Uterus (tissue), 4 donors: ENCODE results near the gene WWOX. TPM values are rescaled to one million over a fixed set of nuclear protein-coding genes. Genes with fewer than 3 reads are reported as not detected.

Experiments used
- DNase-seq, 2 donors: peaks; one replicate each; pipeline ENCODE4 v3.0.0-alpha.2; 2019 to 2020
- H3K27ac ChIP-seq, 2 donors: fragments of 200-600 bp; sonication (generic); 1 replicate in 1 of 2; 2 replicates in 1 of 2; pipeline ENCODE4 v1.5.1; 2016 to 2018
- H3K27me3 ChIP-seq, 2 donors: fragments of 200-600 bp; sonication (generic); one replicate each; pipeline ENCODE4 v1.5.1; 2018 to 2019; ENCODE audit warnings: control low read depth in 1 of 2
- H3K36me3 ChIP-seq, 2 donors: fragments of 200-600 bp; sonication (generic); one replicate each; pipeline ENCODE4 v1.5.1; 2019; ENCODE audit warnings: control low read depth in 1 of 2
- H3K4me1 ChIP-seq, 2 donors: fragments of 200-600 bp; sonication (generic); one replicate each; pipeline ENCODE4 v1.5.1; 2018 to 2019; ENCODE audit warnings: control low read depth in 1 of 2
- H3K4me3 ChIP-seq, 2 donors: fragments of 200-600 bp; sonication (generic); 1 replicate in 1 of 2; 2 replicates in 1 of 2; pipeline ENCODE4 v1.5.1; 2018 to 2019; ENCODE audit warnings: mild to moderate bottlenecking in 1 of 2
- H3K9me3 ChIP-seq, 2 donors: fragments of 200-600 bp; sonication (generic); one replicate each; pipeline ENCODE4 v1.5.1; 2019; ENCODE audit warnings: control low read depth in 1 of 2
- CTCF ChIP-seq, 4 experiments: fragments of 200-600 bp in 2 of 4; fragments of 450-650 bp in 2 of 4; sonication (generic) in 2 of 4; IDR thresholded peaks; one replicate each; pipeline ENCODE4 v1.5.1; 2016 to 2019; ENCODE audit warnings: antibody characterized with exemption in 4 of 4, mild to moderate bottlenecking in 2 of 4, moderate library complexity in 1 of 4
- POLR2A ChIP-seq, 2 donors: fragments of 450-650 bp; IDR thresholded peaks; one replicate each; pipeline ENCODE4 v1.6.1; 2016; ENCODE audit warnings: antibody characterized with exemption in 2 of 2, mild to moderate bottlenecking in 1 of 2, moderate library complexity in 1 of 2
- intact Hi-C: fragments of 100-400 bp; cut with DNase I; formaldehyde crosslinking; loops from one replicate; pipeline ENCODE4 v1.15.1; 2023; ENCODE audit warnings: low total_unique reads
- total RNA-seq, 4 donors: library from RNA; depleted of rRNA in 3 of 4; stranded (reverse); fragments of >200 nt in 3 of 4; gene quantifications; one replicate each; pipeline versions ENCODE4 v1.1.0 to v1.2.4, GENCODE V29; 2014 to 2023
- donor health status: DM: yes; HTN: yes; CAD: no.

Gene WWOX
- total RNA-seq, 4 donors from 2014 or later, result 34.1 to 99.9 (median 55.8) TPM

DNA sequence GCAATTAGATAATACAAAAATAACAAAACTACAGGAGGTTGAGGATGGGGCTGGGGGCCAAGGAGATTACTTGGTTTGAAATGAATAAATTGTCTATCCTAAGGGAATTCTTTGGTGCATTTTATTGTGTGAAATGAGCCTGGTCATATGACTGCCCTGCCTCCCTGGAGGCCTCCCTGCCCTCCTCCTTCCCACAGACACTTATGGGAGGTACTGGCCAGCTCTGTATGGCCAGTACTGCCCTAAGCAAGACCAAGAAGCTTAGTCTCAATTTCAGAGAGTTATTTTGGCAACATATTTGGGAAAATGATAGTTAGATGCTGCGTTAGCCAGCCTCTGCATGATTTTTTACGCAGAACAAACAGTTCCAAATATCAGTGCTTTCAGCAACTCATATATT, 511.9 kb downstream of the WWOX start:
- H3K27ac ChIP-seq, result no peak overlapping the region
- no peaks in the 10 kb centered on the region for H3K36me3 ChIP-seq
- TF ChIP-seq CTCF (IDR thresholded peaks at IDR 0.05), result no peak
- no peak for TF ChIP-seq POLR2A (IDR thresholded peaks at IDR 0.05)
- no peaks in the 10 kb centered on the region for H3K27me3 ChIP-seq
- no peak overlapping the region for H3K4me3 ChIP-seq
- no peaks in the 10 kb centered on the region for H3K9me3 ChIP-seq
- intact Hi-C loops, result no loop called here
- no peak for DNase-seq
- H3K4me1 ChIP-seq, result no peaks in the 10 kb centered on the region

DNA sequence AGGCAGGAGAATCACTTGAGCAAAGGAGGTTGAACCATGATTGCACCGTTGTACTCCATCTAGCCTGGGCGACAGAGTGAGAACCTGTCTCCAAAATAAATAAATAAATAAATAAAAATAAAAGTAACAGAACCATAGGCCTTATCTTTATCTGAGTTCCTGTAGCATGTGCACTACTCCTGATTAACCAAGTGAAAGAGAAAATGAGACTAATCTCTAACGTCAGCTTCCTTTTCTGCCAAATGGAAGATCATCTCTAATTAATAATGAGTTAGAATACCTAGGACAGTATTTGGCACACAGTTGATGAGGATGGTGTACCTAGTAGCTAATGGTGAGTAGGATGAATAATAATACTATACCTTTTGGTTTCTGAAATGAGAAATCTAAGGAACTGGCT, 520.4 kb downstream of the WWOX start:
- DNase-seq, result no peak
- no peak for TF ChIP-seq POLR2A (IDR thresholded peaks at IDR 0.05)
- no peak for TF ChIP-seq CTCF (IDR thresholded peaks at IDR 0.05)
- H3K9me3 ChIP-seq, result no peaks in the 10 kb centered on the region
- intact Hi-C loops, result no loop called here
- H3K36me3 ChIP-seq, result no peaks in the 10 kb centered on the region
- H3K4me3 ChIP-seq, result no peak overlapping the region
- H3K4me1 ChIP-seq, result no peaks in the 10 kb centered on the region
- H3K27me3 ChIP-seq, result no peaks in the 10 kb centered on the region
- H3K27ac ChIP-seq, result no peak overlapping the region

- Histone ChIP-seq H3K27ac (no peak overlapping the region), H3K9me3 (no peaks in the 10 kb centered on the region), H3K27me3 (no peaks in the 10 kb centered on the region), H3K4me1 (no peaks in the 10 kb centered on the region), H3K4me3 (no peak overlapping the region), H3K36me3 (no peaks in the 10 kb centered on the region)
- intact Hi-C loops, result no loop called here
- no peak for DNase-seq
- TF ChIP-seq POLR2A (IDR thresholded peaks at IDR 0.05), result no peak
- TF ChIP-seq CTCF (IDR thresholded peaks at IDR 0.05), result no peak
These were observed 520.8 kb downstream of the WWOX start for GRCh38 chr16:78620291-78620690.

DNA sequence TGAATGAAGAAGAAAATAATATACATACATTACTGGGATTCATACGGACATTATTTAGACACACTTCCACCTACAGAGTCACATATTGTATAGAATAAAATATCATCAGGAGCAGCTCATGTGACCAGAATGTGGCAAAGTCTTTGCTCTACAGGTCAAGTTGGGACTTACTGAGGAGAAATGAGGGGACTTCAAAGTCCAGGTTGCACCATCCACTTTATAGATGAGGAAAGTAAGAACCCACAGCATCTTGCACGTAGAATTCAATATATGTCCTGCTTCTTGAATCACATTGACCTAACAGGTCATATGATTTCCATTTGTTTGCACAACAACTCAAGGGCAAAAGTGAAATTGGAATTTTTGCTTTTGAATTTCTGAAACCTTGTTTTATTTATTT, 524.3 kb downstream of the WWOX start:
- Histone ChIP-seq H3K9me3 (no peaks in the 10 kb centered on the region), H3K36me3 (no peaks in the 10 kb centered on the region), H3K4me1 (no peaks in the 10 kb centered on the region), H3K27ac (no peak overlapping the region), H3K4me3 (no peak overlapping the region), H3K27me3 (no peaks in the 10 kb centered on the region)
- DNase-seq, result no peak
- intact Hi-C loops, result no loop called here
- no peak for TF ChIP-seq POLR2A (IDR thresholded peaks at IDR 0.05)
- TF ChIP-seq CTCF (IDR thresholded peaks at IDR 0.05), result no peak

DNA sequence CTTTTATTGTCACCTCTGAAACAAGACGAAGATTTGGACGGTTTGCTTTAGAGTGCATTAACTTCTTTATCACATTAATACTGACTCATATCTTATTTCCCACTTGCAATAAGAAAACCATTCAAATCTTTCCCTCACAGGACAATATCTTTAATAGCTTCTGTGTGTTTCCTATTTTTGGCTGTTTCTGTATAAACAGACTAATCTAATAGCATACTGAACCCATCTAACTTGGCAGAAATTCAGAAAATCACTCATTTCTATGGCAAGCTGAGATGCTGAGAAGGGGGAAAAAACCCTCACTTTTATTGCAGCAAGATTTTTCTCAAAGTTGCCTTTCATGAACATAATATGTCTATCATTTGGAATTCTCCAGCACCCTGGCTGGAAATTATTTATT, 524.9 kb downstream of the WWOX start:
- H3K27me3 ChIP-seq, result no peaks in the 10 kb centered on the region
- H3K4me3 ChIP-seq, result no peak overlapping the region
- H3K27ac ChIP-seq, result no peak overlapping the region
- H3K4me1 ChIP-seq, result no peaks in the 10 kb centered on the region
- TF ChIP-seq POLR2A (IDR thresholded peaks at IDR 0.05) (no peak), CTCF (IDR thresholded peaks at IDR 0.05) (no peak)
- no peaks in the 10 kb centered on the region for H3K9me3 ChIP-seq
- intact Hi-C loops, result no loop called here
- no peaks in the 10 kb centered on the region for H3K36me3 ChIP-seq
- no peak for DNase-seq
